ENCODE data around the gene DPP10.
"Not testable (repeated sequence)": the region's sequence is repeated elsewhere in the genome, so short reads cannot be mapped to it uniquely, and the experiment has no call there.

The DPP10 gene

DNA sequence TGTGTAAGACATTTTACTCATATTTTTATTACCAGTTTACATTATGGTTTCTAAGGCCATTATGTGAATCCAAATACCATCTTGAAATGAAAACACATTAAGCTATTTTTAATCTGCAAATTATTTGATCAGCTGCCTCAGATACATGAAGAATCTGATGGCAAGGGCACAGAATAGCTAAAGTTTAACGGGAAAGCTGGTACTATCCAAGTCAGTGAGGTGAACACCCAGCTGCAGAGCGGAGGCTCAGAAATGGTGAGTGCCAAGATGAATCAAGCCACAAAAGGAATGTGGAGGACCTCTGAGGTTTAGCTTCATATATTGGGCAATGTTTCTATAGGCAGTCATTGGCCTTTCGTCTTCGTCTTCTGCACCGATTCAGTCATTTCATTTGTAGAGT lies 75.1 kb downstream of the DPP10 start:
- no peak for DNase-seq

DNA sequence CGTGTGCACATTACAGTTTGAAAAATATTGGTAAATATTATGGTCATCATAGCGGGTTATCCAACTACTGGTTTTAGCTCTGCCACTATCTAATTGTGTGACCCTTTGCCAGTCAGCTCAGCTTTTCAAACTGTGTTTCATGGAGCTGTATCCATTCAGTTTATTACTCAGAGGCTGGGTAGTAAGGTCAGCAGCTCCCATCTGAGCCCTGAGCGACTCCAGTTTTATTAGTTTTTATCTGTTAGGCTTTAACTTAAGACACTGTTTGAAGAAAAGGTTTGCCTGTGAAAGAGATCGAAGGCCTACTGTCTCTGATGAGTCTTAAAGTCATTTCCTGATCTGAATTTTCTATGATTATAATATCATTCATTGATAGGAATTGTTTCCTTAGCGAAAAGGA lies 76.3 kb downstream of the DPP10 start:
- DNase-seq, result no peak

DNA sequence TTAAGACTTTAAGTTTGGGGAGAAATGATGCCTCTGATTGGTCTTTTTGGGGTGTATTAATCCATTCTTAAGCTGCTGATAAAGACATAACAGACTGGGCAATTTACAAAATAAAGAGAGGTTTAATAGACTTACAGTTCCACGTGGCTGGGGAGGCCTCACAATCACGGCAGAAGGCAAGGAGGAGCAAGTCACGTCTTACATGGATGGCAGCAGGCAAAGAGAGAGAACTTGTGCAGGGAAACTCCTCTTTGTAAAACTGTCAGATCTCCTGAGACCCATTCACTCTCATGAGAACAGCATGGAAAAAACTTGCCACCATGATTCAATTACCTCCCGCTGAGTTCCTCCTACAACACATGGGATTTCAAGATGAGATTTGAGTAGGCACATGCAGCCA lies 80.2 kb downstream of the DPP10 start:
- not testable (repeated sequence) for DNase-seq

DNA sequence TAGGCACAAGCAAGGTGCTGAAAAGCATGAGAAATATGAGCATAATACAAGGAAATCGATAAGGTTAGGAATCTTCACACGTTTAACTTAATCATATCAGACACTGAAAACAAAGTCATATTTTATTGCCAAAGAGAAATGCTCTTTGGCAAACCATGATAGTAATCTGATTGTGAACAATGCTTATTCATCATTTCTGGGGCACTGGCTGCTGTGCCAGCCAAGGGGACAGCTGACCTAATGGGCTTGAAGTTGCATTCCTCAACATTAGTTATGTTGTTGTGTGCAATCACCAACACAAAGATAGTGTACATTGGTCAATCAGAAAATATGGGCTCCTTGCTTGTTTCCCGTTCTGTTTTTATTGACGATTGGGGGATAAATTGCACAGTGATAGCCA lies 83.5 kb downstream of the DPP10 start:
- no peak for DNase-seq

GRCh38 chr2:114526841-114527240 lies 84.4 kb downstream of the DPP10 start:
- no peak for DNase-seq

GRCh38 chr2:114527330-114527983 lies 85.0 kb downstream of the DPP10 start:
- no peak for DNase-seq

DNA sequence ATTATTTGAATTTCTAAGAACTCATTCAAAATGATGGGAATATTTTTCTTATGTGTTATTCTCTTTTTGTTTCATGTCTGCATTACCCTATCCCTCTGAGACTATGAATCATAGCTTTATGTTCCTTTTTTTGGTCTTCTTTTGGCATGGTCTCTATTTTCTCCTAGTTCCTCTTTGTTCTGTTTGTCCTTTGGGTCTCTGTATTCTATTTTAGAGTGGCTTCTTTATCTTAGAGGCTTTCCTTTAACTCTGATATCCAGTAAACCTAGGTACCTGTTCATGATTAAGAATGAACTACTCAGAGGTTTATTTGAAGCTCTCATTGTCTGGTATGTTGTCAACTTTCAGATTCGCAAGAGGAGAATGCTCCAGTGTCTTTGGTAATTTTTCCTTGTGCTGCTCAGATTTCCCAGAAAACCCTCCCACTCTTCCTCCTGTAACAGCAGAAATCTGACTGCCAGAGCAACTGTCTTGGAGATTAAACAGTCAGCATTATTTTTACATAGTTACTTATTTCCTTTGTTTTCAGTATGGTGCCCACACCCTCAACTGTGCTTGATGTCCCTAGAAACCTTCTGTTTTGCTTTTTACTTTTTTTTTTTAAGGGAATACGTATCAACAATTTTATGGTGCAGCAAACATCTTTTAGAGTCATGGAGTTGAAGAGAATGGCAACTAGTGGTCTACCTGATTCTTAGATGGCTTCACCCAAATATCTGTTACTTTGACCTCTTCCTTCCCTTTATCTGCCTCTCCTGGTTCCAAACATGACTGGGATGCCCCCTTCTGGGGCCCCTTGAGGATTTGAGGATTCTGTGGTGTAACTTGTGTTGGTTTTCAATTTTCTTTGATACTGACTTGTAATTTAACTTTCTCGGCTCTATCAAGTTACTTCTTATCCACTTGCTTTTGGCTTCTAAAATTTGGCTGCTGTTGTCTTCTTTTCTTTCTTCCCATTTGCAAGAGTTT lies 92.0 kb downstream of the DPP10 start:
- DNase-seq, result no peak

- no peak for DNase-seq
Measured at GRCh38 chr2:114537777-114538176, 95.3 kb downstream of the DPP10 start.

- no peak for DNase-seq
Measured at GRCh38 chr2:114542695-114543094, 100.3 kb downstream of the DPP10 start.

DNA sequence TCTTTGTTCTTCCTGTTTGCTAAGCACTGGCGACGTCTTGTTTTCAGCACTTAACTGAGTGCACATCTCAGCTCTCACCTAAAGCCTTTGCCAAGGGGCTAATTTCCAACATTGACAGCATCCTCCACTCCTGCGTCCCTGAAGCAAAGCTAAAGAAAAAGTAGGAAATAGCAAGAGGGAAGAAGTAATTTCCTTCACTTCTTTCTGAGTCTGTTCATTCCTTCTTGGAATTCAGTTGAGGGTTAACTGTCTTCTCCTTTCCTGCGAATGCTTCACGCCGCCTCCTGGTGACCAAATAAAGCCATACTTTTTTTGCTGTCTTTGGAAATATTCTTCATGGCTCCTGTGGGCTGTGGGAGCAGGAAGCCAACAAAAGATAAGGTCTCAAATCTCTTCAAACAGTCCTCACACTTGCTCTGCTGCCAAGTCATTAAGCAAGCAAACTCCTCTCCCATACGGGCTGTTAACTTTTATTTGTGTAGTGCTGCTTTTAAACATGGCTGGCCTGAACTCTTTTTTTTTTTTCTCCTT lies 100.9 kb downstream of the DPP10 start:
- no peak for DNase-seq

DNA sequence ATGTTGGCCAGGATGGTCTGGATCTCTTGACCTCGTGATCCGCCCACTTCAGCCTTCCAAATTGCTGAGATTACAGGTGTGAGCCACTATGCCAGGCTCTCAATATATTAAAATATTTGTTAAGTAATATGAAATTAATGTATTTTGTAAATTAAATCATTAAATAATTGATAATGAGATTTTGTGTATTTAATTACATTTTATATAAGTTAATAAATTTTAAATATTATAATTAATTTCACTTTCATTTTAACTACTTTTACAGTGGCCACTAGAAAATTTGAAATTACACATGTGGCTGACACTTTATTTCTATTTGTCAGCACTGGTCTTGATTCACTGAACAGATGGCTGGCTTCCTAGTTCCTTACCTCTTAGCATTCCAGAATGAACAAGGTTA lies 102.6 kb downstream of the DPP10 start:
- DNase-seq, result no peak

DNA sequence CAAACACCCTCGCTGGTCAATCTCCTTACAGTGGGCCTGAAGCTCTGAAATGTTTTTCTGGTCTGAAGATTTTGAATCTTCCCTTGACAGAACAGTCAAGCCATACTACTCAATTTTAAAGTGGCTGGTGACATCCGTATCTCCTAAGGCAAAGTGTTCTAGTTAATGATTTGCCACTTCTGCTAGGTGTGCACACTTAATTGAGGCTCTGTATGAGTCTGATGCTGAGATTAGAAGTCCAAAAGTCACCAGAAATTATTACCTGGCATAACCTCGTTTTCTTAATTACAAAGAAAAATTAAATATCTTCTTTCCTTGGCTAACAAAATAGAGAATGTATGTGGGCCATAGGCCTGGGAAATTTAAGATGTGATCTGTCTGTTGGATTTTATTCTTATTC lies 104.1 kb downstream of the DPP10 start:
- no peak for DNase-seq

GRCh38 chr2:114548151-114548550 lies 105.7 kb downstream of the DPP10 start:
- DNase-seq, result no peak

DNA sequence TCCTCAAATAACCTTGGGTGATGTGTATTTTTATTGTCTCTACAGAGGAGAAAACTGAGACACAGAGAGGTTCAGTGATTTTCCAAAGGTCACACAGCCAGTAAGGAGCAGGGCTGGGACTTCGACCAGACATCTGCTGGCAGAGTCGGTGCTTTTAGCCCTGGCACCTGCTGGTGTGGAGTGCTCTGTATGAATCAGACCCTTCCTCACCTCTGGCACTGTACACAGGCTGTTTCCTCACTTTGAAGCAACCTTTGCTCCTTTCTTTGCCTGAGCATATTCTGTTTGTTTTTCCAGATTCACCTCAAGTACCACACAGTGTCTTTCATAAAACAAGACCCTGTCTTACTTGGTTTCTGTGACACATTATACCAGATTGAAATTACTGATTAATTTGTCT lies 107.9 kb downstream of the DPP10 start:
- no peak for DNase-seq

GRCh38 chr2:114550895-114551793 lies 108.7 kb downstream of the DPP10 start:
- DNase-seq, result no peak

DNA sequence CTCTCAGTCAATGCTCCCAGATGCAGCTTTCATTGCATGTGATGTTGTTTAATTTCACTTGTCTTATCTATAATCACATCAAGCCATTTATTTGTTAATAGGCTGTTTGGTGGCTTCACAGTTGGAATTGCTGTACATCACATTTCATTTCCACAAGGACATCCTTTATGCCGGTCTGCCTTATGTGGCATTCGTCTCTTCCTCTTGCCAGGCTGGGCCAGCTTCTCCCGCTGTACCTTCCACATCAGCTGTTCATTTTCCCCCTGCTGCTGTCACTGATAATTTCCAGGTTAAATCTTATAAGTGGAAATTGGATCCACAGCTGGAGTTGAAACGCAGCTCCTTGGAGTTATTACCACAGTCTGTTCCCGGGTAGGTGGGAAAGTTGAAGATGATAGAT lies 110.6 kb downstream of the DPP10 start:
- DNase-seq, result no peak

- DNase-seq, result no peak
Measured at GRCh38 chr2:114569166-114569565, 126.7 kb downstream of the DPP10 start.

DNA sequence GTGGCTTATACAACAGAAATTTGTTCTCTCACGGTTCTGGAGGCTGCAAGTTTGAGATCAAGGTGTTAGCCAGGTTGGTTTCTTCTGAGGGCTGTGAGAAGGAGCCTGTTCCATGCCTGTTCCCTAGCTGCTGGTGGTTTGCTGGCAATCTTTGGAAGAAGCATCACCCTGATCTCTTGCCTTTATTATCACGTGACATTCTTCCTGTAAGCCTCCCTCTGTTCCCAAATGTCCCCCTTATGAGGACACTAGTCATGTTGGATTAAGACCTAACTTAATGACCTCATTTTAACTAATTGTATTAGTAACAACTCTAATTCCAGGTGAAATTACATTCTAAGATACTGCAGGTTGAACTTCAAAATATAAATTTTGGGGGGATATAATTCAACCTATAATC lies 135.2 kb downstream of the DPP10 start:
- no peak for DNase-seq

- DNase-seq, result no peak
Measured at GRCh38 chr2:114579542-114579941, 137.1 kb downstream of the DPP10 start.

DNA sequence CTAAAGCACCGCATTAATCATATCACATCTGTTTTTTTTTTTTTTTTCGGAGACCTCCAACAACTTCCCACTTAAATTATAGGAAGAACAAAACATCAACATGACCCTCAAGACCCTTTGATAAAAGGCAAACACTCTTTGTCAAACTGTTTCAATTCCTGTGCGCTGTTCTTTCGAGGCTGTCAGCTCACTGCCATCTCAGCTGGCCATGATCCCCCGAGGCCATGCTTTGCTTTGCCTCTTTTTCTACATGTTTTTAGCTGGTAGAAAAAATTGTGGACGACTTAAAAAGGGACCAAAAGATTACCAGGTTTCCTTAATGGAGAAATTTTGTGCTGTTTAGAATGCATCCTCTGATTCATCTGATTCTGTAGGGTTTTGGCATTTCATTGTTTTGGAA lies 138.2 kb downstream of the DPP10 start:
- DNase-seq, result no peak

DNA sequence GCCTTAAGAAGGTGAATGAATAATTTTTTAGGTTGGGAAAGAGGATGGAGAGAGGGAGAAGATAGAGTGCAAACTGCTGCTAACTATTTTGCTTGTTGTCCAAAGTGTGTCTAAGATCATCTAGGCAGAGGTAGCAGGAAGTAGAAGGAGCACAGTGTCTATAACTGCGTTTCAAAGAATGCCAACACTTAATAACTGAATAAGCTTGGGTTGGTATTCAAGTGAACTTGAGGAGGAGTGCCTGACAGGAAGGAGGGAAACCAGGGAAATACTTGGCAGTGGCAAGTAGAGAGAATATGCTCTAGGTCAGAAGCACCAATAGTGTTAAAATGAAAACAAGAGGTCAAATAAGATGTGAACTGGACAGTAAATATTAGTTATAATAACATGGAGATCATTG lies 155.9 kb downstream of the DPP10 start:
- DNase-seq, result no peak

DNA sequence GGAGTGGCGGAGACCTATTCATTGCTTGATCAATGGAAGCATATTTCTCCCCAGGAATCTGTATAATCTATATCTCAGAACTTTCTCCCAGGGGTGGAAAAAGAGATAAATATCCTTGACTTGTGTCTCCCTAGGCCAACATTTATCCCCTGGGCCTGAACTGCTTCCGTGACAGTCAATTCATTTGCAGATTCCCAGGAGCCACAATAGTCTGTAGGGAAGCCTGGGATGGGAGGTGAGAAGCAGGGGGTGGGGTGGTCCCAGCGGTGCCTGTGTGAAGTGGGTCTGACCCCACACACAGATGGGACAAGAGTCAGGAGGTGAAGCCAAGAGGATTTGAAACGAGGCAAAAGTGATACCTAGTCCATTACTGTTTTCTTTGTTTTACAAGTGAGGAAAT lies 166.8 kb downstream of the DPP10 start:
- DNase-seq, result no peak

GRCh38 chr2:114609801-114610200 lies 167.4 kb downstream of the DPP10 start:
- no peak for DNase-seq

All from stimulated activated CD4-positive, alpha-beta T cell treated with anti-CD3 and anti-CD28 coated beads, Interleukin-4, amount 100 ng/mL, for 1 hour (primary cell).